KOPT-K1 (cell line): ENCODE results near the gene RDX.

ENCODE experiments used
- H3K27ac ChIP-seq: fragments of 200-600 bp; sonication (generic); 2 replicates; pipeline ENCODE4 v1.5.1; 2016; ENCODE audit warnings: antibody characterized with exemption, mild to moderate bottlenecking, low read depth, low read length; ENCODE audit not compliant: poor library complexity, severe bottlenecking
- H3K36me3 ChIP-seq: fragments of 200-600 bp; sonication (generic); 2 replicates; pipeline ENCODE4 v1.5.1; 2017; ENCODE audit warnings: antibody characterized with exemption, mild to moderate bottlenecking, low read length, moderate library complexity; ENCODE audit not compliant: insufficient read depth
- H3K9me3 ChIP-seq: fragments of 200-600 bp; sonication (generic); 2 replicates; pipeline ENCODE4 v1.5.1; 2017; ENCODE audit warnings: antibody characterized with exemption, low read length, mild to moderate bottlenecking; ENCODE audit not compliant: insufficient read depth, poor library complexity, severe bottlenecking

The RDX gene

GRCh38 chr11:110161061-110161460 is 135.4 kb downstream of the RDX start:
- Histone ChIP-seq H3K27ac (no peak overlapping the region), H3K36me3 (no peaks in the 10 kb centered on the region)

DNA sequence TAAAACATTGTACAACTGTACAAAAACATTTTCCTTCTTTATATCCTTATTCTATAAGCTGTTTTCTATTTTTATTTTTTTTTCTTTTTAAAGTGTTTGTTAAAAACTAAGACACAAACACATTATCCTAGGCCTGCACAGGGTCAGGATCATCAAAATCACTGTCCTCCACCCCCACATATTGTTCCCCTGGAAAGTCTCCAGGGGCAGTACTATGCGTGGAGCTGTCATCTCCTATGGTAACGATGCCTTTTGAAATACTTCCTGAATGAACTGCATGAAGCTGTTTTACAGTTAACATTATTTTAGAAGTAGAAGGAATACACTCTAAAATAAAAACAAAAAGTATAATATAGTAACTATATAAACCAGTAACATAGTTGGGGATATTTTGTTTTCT is 136.0 kb downstream of the RDX start:
- Histone ChIP-seq H3K27ac (no peak overlapping the region), H3K36me3 (no peaks in the 10 kb centered on the region), H3K9me3 (no peaks in the 10 kb centered on the region)

More at GRCh38 chr11:110161061-110161460, 135.4 kb downstream of the RDX start:
- H3K9me3 ChIP-seq = no peaks in the 10 kb centered on the region

DNA sequence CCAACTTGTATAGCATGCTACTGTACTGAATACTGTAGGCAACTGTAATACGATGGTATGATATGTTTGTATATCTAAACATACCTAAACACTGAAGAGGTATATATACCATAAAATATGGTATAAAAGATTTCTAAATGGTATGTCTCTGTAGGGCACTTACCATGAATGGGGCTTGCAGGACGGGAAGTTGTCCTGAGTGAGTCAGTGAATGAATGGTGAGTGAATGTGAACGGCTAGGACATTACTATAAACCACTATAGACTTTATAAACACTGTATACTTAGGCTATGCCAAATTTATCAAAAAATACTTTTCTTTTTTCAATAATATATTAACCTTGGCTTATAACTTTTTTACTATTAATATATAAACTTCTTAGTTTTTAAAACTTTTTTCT is 136.4 kb downstream of the RDX start:
- no peaks in the 10 kb centered on the region for H3K9me3 ChIP-seq
- no peak overlapping the region for H3K27ac ChIP-seq
- no peaks in the 10 kb centered on the region for H3K36me3 ChIP-seq

- no peaks in the 10 kb centered on the region for H3K36me3 ChIP-seq
- no peaks in the 10 kb centered on the region for H3K9me3 ChIP-seq
- H3K27ac ChIP-seq = no peak overlapping the region
These were observed 136.9 kb downstream of the RDX start for GRCh38 chr11:110159476-110159875.

GRCh38 chr11:110158317-110159200 is 137.9 kb downstream of the RDX start:
- Histone ChIP-seq H3K9me3 (no peaks in the 10 kb centered on the region), H3K27ac (no peak overlapping the region), H3K36me3 (no peaks in the 10 kb centered on the region)

DNA sequence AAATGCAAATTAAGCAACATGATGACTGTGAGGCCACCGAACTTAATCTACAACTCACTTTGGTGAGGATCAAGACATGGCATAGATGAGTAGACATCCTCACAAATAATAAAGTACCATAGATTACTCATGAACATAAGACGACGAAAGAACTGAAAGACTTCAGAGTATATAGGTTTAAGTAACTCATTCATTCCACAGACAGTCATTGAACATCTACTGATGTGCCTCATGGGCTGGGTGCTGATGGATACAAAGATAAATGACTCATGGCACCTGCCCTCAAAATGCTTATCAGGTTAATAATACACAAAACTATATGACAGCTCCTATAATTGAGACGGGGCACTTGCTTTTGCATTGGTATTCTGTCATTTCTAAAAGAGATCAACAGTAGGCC is 139.9 kb downstream of the RDX start:
- Histone ChIP-seq H3K9me3 (no peaks in the 10 kb centered on the region), H3K27ac (no peak overlapping the region)

DNA sequence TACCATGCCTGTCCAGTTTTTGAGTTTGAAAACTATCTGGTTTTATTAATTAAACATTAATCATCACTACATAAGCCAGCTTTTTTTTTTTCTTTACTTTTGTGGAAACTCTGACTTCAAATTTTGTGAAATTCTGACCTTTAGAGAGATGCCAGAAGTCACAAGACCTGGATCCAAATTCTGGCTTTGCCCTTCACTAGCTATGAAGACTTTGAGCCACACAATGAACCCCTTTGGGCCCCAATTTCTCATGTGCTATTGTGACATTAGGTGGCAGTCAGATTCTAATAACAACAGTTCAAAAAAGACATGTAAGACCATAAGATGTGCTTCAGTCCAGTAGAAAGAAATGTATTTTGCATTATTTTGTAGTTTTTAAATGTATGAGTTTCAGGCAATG is 142.9 kb downstream of the RDX start:
- Histone ChIP-seq H3K27ac (no peak overlapping the region), H3K9me3 (no peaks in the 10 kb centered on the region), H3K36me3 (no peaks in the 10 kb centered on the region)

More for the DNA sequence above, 139.9 kb downstream of the RDX start:
- no peaks in the 10 kb centered on the region for H3K36me3 ChIP-seq

DNA sequence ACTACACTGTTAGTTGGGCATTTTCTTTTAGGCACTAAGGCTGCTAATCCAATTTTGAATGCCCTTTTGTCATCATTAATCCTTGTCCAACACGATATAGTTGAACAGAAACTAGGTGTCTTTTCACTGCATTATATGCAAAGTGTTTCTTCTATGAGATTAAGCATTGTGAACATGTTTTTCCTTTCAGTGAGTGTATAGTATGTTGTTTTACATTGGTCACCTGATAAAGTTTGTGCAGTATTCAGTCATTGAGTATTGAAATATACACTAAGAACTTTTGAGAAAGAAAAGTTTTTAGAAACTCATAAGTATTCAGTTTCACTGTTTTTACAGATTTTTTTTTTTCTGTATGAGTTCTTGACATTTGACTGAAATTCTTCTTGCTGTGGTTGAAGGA is 144.2 kb downstream of the RDX start:
- no peak overlapping the region for H3K27ac ChIP-seq
- H3K9me3 ChIP-seq = no peaks in the 10 kb centered on the region
- H3K36me3 ChIP-seq = no peaks in the 10 kb centered on the region

DNA sequence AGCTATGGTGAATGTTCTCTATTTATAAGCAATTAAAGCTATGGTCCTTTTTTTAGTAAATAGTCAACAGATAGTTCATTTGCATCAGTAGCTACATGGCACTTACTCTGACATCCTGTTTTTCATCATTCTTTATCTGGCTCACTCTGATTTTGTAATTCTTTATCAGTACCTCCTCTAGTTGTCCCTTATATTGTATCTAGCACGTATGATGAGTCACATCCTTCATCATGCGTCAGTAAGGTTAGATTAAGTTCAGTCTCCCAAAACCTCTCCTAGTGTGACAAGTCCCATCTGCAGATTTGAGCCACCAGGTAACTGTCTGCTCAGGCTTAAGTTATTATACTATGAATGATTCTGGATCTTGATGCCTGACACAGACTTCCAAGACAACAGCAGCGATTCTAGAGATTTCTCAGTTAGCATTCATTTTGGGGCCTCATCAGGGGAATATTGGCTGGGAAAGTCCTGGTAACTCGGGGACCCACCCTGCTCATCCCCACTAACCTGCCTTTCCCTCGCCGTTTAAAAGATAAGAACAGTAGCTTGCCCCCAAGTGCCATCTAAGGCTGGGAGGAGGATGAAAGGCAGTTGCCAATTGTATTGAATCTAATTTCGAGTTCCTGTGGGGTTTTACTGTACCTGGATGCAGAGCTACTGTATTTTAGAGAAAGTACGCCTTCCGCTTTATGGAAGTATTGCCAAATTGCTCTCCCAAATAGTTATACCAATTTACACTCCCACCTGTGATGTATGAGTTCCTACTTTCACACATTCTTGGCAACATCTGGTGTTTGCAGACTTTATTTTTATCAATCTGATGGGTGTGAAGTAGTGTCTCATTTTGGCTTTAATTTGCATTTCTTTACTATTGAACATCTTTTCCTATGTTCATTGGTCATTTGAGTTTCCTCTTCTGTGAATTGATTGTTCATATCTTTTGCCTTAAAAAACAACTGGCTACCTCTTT is 147.4 kb downstream of the RDX start:
- Histone ChIP-seq H3K9me3 (no peaks in the 10 kb centered on the region), H3K36me3 (no peaks in the 10 kb centered on the region), H3K27ac (no peak overlapping the region)

DNA sequence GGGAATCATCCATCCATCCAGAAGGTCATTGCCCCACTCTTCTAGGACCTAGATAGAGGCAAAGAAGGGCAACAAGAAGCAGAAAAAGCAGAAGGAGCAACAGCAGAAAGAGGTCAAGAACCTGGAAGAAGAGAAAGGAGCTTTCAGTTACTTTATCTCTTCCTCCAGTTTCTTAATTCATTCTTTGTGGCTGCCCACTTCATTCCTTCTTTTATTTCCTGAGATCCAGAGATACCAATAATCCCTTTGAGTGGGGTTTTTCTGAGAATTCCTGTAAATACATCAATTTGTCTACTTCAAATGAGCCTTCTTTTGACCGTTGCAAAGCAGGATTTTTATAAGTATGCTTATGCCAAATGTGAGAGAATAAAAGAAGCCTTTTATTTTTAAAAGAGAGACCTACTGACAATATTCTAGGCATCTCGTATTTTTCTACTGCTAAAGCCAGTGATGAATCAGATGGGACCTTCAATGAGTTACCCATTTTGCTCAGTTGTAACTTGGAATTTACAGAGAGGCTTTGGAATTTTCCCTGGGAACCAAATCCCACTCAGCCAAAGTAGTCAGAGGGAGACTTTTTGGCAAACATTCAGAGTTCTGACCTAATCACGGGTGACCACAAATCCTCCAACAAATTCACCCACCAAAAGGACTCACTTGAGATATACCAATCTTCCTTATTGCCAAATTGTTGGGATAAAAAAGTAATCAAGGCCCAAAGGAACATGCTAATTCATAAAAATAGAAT is 148.3 kb downstream of the RDX start:
- H3K27ac ChIP-seq = no peak overlapping the region
- no peaks in the 10 kb centered on the region for H3K36me3 ChIP-seq
- no peaks in the 10 kb centered on the region for H3K9me3 ChIP-seq

DNA sequence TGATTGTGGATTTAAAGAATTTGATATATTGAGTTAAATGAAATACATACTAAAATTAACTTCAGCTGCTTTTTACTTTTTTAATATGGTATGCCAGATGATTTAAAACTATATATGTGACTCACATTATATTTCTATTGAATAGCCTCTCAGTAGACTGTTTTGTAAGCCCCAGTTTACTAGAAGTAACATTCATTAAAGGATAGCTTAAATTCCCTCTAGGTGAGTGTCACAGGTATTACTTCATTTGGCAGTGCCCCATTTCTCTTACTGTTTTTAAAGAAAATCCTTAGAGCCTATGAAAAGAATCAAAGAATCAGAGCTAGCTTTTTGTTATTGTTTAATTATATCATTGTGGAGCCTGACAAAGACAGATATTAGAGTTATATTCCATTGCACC is 154.6 kb downstream of the RDX start:
- H3K27ac ChIP-seq = no peak overlapping the region
- H3K36me3 ChIP-seq = no peaks in the 10 kb centered on the region
- H3K9me3 ChIP-seq = no peaks in the 10 kb centered on the region

GRCh38 chr11:110134110-110134509 is 162.3 kb downstream of the RDX start:
- Histone ChIP-seq H3K9me3 (no peaks in the 10 kb centered on the region), H3K36me3 (no peaks in the 10 kb centered on the region), H3K27ac (no peak overlapping the region)

GRCh38 chr11:110133160-110133559 is 163.3 kb downstream of the RDX start:
- H3K9me3 ChIP-seq = no peaks in the 10 kb centered on the region
- H3K27ac ChIP-seq = no peak overlapping the region
- no peaks in the 10 kb centered on the region for H3K36me3 ChIP-seq

DNA sequence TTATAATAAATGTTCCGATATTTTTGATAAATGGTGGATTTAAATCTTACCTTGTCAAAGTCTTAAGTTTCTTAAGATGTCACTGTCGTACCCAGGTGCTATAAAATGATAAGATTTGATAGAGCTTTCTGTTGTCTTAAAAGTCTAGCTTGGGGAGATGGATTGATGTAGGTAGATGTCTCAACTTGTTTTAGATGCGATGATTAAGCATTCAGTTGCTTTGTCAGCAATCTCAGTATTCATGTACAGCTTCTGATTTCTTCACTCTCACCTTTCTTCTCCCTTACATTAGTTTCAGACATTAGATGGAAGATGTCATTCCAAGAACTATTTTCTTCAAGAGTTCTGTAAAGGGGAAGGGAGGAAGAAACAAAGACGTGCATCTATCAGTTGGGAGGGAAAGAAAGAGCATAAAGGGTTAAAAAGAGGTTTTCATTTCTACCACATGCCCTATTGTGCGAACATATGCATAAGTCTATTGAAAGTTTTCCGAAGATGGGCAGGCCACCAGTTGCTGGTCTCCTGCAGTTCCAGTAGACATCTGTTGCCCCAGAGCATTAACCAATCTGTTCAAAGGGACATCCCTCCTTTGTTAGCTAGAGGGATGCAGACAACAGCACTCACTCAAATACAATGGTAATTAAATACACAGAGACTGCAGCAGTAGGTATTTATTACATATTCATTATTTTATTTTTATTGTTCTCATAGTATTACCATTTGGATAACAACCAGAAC is 164.9 kb downstream of the RDX start:
- Histone ChIP-seq H3K9me3 (no peaks in the 10 kb centered on the region), H3K27ac (no peak overlapping the region), H3K36me3 (no peaks in the 10 kb centered on the region)
